ENCODE data around the gene SHMT1. TPM values are rescaled to one million over a fixed set of nuclear protein-coding genes. Genes with fewer than 3 reads are reported as not detected.

The SHMT1 gene
- total and polyA plus RNA-seq, 9 donors: 13.3 to 32.8 (median 19.9) TPM

GRCh38 chr17:18327556-18327955 lies 35.8 kb downstream of the SHMT1 start:
- no peak for DNase-seq
- WGBS, 3 donors: 81 to 86% (median 86%) methylated on average over 10 of the region's 10 CpGs

GRCh38 chr17:18327093-18327492 lies 36.3 kb downstream of the SHMT1 start:
- no peaks in the 10 kb centered on the region for H3K4me1 ChIP-seq (ENCODE audit: insufficient read depth)
- H3K9me3 ChIP-seq: no peaks in the 10 kb centered on the region
- no peaks in the 10 kb centered on the region for H3K27me3 ChIP-seq
- intact Hi-C loops (cut with DNase I): no loop called here
- no peak overlapping the region for H3K4me3 ChIP-seq
- WGBS, 3 donors: 7 to 22% (median 17%) methylated on average over 2 of the region's 2 CpGs
- no peaks in the 10 kb centered on the region for H3K36me3 ChIP-seq
- no peak for TF ChIP-seq CTCF (IDR thresholded peaks at IDR 0.05)
- H3K27ac ChIP-seq: no peak overlapping the region
- no peak for DNase-seq

More at GRCh38 chr17:18327556-18327955, 35.8 kb downstream of the SHMT1 start:
- Histone ChIP-seq H3K36me3 (no peaks in the 10 kb centered on the region), H3K4me1 (ENCODE audit: insufficient read depth) (no peaks in the 10 kb centered on the region), H3K27ac (no peak overlapping the region), H3K4me3 (no peak overlapping the region), H3K27me3 (no peaks in the 10 kb centered on the region), H3K9me3 (no peaks in the 10 kb centered on the region)
- intact Hi-C loops (cut with DNase I): no loop called here
- TF ChIP-seq POLR2A (IDR thresholded peaks at IDR 0.05) (no peak), EP300 (IDR thresholded peaks at IDR 0.05) (no peak), CTCF (IDR thresholded peaks at IDR 0.05) (no peak)

- Histone ChIP-seq H3K27ac (no peak overlapping the region), H3K4me1 (ENCODE audit: insufficient read depth) (no peaks in the 10 kb centered on the region), H3K9me3 (no peaks in the 10 kb centered on the region), H3K36me3 (no peaks in the 10 kb centered on the region), H3K4me3 (no peak overlapping the region), H3K27me3 (no peaks in the 10 kb centered on the region)
- WGBS, 3 donors: 76 to 90% (median 85%) methylated on average over 6 of the region's 6 CpGs
- intact Hi-C loops (cut with DNase I): no loop called here
- TF ChIP-seq EP300 (IDR thresholded peaks at IDR 0.05): no peak
- DNase-seq: no peak
Observed at GRCh38 chr17:18326572-18326971, 36.8 kb downstream of the SHMT1 start.

GRCh38 chr17:18326039-18326438 lies 37.3 kb downstream of the SHMT1 start:
- no peaks in the 10 kb centered on the region for H3K4me1 ChIP-seq (ENCODE audit: insufficient read depth)
- no peaks in the 10 kb centered on the region for H3K9me3 ChIP-seq
- H3K4me3 ChIP-seq: no peak overlapping the region
- no peaks in the 10 kb centered on the region for H3K27me3 ChIP-seq
- DNase-seq: no peak
- no peak overlapping the region for H3K27ac ChIP-seq
- no peak for TF ChIP-seq CTCF (IDR thresholded peaks at IDR 0.05)
- intact Hi-C loops (cut with DNase I): no loop called here
- 98% methylated on average over 2 of the region's 2 CpGs for WGBS, 3 donors
- no peaks in the 10 kb centered on the region for H3K36me3 ChIP-seq

- WGBS, 3 donors: 84 to 87% (median 87%) methylated on average over 27 of the region's 27 CpGs
- intact Hi-C loops (cut with DNase I): no loop called here
- H3K27me3 ChIP-seq: no peaks in the 10 kb centered on the region
- no peak for DNase-seq
- H3K36me3 ChIP-seq: no peaks in the 10 kb centered on the region
- no peaks in the 10 kb centered on the region for H3K4me1 ChIP-seq (ENCODE audit: insufficient read depth)
- no peaks in the 10 kb centered on the region for H3K9me3 ChIP-seq
- H3K27ac ChIP-seq: no peak overlapping the region
- no peak overlapping the region for H3K4me3 ChIP-seq
- TF ChIP-seq EP300 (IDR thresholded peaks at IDR 0.05): no peak
Observed at GRCh38 chr17:18324140-18325050, 39.0 kb downstream of the SHMT1 start.
